HG03108 (cell line): ENCODE data around the gene TANGO2.

Experiments
- ATAC-seq: cut with Tn5 transposase; IDR thresholded peaks from one replicate; pipeline ENCODE4 v1.9.1; 2021; ENCODE audit warnings: moderate library complexity; ENCODE audit not compliant: unreplicated experiment

TANGO2 gene

GRCh38 chr22:20011123-20011992 lies 9.6 kb upstream of the TANGO2 start:
- no peak for ATAC-seq

DNA sequence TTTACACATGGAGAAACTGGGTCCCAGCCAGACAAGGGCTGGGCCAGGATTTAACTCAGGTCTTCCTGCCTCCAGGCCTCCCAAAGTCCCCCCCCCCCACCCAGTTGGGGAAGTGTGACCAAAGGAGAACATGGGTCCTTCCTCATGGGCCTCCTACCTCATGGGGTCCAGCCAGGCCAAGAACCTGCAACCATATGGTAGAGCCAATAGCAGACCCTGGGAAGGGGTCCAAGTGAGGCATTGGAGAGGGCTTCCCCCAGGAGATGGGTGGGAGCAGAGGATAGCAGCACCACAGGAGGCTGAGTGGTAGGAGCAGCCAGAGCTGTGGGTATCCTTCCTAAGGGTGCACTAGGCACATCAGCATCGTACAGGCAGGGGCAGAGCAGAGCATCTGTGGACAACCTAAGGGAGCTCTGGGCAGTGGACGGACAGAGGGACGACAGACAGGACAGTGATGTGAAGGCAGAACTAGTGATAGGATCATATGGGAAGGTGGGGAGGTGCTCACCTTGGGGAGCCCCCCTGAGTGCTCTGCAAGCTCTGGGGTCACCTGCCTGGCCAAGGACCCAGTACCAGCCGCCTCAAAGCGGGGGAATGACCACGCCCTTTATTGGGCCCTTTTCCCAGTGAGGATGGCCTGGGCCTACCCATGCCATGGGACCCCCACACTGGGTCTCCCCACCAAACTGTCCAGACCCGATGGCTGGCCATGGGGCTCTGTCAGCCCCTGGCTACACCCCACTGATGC lies 8.7 kb upstream of the TANGO2 start:
- ATAC-seq: no peak

- ATAC-seq: no peak
Measured at GRCh38 chr22:20012741-20013331, 8.1 kb upstream of the TANGO2 start.

DNA sequence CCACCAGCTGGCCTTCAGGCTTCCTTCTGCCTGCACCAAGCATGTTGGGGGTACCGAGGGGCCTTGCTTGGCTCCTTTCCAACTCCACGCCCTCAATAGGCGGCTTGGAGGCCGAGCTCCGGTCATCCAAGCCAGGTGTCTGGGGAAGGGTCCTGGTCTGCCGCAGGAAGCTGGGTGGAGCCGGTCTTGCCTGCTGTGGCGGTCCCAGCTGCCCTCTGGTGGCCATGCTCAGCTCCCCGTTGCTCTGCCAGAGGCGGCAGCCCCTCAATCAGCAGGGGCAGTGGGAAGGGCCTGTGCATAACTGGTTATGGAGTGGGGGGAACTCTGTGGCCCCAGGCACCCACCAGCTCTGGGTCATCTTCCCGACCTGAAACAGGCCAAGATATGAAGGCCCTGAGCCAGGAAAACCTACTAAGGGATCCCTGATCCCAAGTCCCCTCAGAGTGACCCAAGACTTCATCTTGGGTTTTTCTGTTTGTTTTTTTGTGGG lies 7.5 kb upstream of the TANGO2 start:
- no peak for ATAC-seq

DNA sequence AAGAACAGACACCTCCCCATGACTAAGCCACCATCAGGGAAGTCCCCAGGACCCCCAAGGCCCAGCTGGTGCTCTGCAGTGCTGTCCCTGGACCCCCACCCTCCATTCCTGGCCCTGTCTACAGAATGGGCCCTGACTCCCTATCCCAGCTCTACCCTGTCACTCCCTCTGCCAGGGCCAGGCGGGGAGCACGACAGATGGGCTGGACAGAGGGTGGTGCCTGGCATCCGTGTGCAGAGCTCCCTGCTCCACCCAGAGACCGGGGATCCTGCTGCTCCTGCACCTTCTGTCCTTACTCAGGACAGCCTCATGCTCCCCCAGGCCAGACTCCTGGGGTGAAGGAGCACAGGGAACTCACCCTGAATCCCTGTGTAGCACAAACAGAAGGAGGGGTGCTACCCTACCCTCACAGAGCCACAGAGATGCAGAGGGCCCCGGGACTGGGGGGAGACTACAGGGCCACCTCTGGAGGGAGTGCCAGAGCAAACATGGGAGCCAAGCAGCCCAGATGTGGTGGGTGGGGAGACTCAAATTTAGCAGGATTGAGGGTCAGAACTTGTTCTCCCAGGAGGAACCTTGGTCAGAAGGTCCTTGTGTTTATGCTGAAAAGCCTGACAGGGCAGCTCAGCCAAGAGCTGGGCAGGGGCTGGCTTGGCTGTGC lies 6.3 kb upstream of the TANGO2 start:
- ATAC-seq: no peak

- ATAC-seq: no peak
Measured at GRCh38 chr22:20015187-20015625, 5.7 kb upstream of the TANGO2 start.

GRCh38 chr22:20015971-20016733 lies 4.8 kb upstream of the TANGO2 start:
- ATAC-seq: no peak

- ATAC-seq: peak; percentile 47
Measured at GRCh38 chr22:20016734-20017621, 3.9 kb upstream of the TANGO2 start, which contains the start of gene ARVCF. Gene ARVCF (minus strand): TSS chr22:20016823. CDS start chr22:19990794, 26,029 bp downstream.

- ATAC-seq: no peak
Measured at GRCh38 chr22:20017622-20017958, 3.3 kb upstream of the TANGO2 start.

GRCh38 chr22:20018001-20018400 lies 2.9 kb upstream of the TANGO2 start:
- no peak for ATAC-seq

DNA sequence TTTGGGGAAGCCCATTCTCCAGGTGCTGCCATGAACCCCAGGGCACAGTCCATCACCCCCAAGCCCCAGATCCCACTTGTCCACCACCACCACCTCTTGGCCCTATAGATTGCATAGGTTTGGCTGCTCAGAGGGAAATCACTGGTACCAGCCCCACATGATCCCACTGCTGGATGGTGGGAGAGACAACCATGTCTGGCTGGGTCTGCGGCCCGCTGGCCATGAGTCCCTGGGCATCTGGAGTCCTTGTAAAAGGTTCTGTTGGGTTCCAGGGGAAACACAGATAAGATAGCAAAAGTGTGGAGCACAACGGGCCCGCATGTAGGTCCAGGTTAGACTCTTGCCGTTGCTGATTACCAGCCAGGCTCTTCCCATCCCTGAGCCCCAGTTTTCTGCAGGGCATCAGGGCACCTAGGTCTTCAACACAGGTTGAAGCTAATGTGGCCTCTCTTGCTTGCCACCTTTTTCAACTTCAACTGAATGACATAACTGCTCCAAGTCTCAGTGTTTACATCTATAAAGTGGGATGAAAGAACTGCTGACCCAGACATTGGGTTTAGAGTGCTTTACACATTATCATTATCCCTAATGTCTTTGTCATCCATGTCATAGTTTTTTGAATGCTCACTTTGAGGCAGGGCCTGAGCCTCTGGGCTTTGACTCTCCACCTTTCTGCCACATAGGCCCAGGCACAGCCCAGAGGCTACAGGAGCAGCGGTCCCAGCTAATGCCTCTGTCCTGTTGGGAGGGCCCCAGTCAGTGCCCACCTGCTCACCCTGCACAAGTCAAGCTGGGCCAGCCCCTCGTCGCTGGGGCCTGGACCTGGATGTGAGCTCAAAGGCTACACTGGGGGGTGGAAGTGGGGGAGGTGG lies 1.0 kb upstream of the TANGO2 start:
- no peak for ATAC-seq

- ATAC-seq: no peak
Measured at GRCh38 chr22:20021196-20022181, 579 bp downstream of the TANGO2 start.

DNA sequence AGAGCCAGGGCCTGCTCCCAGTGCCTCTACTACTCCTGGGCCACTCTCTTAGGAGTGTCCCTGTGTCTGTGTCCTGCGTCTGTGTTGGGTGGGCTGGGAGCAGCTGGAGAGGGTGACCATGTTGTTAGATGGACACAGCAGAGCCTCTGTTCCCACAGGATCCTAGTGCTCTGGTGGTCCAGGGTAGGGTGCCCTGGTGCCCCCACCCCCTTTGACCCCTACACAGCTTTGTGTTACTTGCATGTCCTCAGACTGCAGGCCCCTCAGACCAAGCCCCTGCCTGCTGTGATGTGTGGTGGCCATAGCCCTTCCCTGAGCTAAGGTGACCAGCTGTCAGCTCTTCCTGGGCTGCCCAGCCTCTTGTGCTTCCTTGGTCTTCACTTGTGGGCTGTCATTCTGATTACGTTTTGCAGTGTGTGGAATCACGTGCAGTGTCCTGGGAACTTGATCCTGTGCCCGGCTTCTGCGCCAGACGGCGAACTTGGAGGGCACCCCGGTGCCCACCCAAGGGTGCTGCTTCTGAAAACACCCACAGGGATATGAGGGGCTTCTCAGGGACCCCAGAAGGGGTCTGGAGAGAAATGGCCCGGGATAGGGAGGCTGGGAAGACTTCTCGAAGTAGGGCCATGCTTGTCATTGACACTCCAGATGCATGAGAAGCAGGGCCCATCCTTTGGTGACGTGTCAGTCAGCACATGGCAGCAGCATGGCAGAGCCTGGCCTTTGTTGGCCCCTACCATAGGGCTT lies 1.5 kb downstream of the TANGO2 start:
- no peak for ATAC-seq

- ATAC-seq: no peak
Measured at GRCh38 chr22:20022978-20023613, 2.2 kb downstream of the TANGO2 start.

- no peak for ATAC-seq
Measured at GRCh38 chr22:20024225-20024624, 3.3 kb downstream of the TANGO2 start.
